Urothelium cell line (cell line): ENCODE measurements around the gene ALAS2.
"Not testable (repeated sequence)": the region's sequence is repeated elsewhere in the genome, so short reads cannot be mapped to it uniquely, and the experiment has no call there.

Experiments
- DNase-seq: peaks from one replicate; pipeline ENCODE4 v3.0.0; 2011; ENCODE audit warnings: low spot score, mixed read lengths
- FAIRE-seq: peaks from 2 replicates; lab custom pipeline; 2011; peaks lifted over from hg19 to GRCh38; lab: Jason Lieb, UNC

Gene ALAS2, protein sequence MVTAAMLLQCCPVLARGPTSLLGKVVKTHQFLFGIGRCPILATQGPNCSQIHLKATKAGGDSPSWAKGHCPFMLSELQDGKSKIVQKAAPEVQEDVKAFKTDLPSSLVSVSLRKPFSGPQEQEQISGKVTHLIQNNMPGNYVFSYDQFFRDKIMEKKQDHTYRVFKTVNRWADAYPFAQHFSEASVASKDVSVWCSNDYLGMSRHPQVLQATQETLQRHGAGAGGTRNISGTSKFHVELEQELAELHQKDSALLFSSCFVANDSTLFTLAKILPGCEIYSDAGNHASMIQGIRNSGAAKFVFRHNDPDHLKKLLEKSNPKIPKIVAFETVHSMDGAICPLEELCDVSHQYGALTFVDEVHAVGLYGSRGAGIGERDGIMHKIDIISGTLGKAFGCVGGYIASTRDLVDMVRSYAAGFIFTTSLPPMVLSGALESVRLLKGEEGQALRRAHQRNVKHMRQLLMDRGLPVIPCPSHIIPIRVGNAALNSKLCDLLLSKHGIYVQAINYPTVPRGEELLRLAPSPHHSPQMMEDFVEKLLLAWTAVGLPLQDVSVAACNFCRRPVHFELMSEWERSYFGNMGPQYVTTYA

DNA sequence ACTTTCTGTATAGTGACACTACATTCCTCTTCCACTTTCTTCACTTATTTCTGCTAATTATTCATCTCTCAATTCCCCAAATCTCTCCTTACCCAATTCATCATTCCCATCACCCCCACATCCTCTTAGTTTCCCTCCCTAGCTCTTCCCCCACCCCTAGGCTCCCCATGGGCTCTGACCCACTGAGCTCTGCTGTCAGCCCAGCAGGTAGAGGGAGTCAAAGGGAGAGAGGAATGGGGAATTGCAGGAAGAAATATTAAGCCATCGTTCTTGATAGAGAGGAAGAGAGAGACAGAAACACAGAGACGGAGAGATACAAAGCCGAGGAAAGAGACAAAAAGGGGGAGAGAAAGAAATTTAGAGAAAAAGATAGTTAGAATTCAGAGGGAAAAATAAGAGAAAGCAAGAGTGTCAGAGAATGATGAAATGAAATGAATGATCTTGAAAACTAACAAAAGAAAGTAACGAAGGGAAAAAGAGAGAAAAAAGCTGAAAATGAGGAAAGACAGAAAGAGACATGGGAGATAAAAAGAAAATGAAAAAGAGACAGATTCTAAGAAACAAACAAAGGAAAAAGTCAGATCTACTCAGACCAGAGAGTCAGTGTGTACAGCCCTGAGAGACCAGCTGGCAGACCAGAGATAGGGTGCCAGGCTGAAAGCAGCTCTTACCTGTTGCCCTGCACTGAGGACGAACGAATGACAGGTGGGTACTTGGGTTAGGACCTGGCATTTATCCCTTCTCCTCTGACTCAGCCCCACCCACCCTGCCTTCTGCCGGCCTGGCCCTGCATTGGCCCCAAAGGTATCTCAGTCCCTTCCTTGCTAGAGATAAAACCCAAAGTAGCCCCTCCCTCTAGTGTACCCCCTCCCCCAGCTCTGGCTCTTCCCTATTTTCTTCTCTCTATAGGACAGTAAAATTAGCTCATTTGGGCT, at the start of gene ALAS2:
ALAS2 (minus strand) TSS at position 707 of the 935 bp plus-strand sequence. CDS start 4,977 bp downstream, outside the sequence.
- DNase-seq: no peak
- no peak for FAIRE-seq

DNA sequence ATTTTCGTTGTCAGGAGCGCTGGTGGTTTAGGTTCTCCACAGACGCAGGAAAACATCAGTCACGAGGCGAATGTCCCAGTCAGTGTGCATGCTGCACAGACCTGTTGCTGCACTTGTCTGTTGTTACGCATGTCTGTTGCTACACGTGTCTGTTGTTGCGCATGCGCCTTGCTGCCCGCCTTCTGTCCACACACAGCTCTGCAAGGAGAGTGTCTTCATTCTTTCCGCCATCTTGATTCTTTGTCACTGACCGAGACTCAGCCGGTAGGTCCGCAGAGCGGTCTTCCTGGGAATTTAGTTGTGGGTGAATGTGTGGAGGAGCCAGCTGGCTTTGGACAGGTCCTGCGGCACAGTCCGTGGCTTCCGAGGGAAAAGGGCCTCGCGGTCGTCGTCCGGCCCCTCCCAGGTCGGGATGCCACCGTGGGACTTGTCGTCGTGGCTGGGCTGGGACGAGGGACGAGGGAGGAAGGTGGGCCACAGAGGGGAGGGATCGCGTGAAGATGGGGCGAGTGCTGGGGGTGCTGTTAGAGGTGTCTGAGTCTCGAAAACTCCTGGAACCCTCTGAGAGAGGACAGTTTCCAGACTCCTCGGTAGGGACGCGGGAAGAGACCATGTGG, 44.2 kb upstream of the ALAS2 start, which contains the start of gene PAGE2B:
PAGE2B (plus strand) TSS at position 180 of the 617 bp plus-strand sequence. CDS start 1,012 bp downstream, outside the sequence.
- DNase-seq (peak; percentile 62), FAIRE-seq (peak; percentile 72)

DNA sequence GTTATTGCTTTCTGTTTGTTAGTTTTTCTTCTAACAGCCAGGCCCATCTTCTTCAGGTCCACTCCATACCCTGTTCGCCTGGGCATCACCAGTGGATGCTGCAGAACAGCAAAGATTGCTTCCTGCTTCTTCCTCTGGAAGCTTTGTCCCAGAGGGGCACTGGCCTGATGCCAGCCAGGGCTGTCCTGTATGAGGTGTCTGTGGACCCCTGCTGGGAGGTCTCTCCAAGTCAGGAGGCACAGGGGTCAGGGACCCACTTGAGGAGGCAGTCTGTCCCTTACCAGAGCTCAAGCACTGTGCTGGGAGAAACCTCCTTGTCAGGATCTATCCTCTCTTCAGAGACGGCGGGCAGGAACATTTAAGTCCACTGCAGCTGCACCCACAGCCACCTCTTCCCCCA, 41.5 kb upstream of the ALAS2 start:
- FAIRE-seq: no peak

DNA sequence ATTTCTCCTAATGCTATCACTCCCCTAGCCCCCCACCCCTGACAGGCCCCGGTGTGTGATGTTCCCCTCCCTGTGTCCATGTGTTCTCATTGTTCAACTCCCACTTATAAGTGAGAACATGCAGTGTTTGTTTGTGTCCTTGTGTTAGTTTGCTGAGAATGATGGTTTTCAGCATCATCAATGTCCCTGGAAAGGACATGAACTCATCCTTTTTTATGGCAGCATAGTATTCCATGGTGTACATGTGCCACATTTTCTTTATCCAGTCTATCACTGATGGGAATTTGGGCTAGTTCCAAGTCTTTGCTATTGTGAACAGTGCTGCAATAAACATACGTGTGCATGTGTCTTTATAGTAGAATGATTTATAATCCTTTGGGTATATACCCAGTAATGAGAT, 36.4 kb upstream of the ALAS2 start:
- not testable (repeated sequence) for FAIRE-seq, DNase-seq

More for the DNA sequence above, 41.5 kb upstream of the ALAS2 start:
- DNase-seq: no peak

DNA sequence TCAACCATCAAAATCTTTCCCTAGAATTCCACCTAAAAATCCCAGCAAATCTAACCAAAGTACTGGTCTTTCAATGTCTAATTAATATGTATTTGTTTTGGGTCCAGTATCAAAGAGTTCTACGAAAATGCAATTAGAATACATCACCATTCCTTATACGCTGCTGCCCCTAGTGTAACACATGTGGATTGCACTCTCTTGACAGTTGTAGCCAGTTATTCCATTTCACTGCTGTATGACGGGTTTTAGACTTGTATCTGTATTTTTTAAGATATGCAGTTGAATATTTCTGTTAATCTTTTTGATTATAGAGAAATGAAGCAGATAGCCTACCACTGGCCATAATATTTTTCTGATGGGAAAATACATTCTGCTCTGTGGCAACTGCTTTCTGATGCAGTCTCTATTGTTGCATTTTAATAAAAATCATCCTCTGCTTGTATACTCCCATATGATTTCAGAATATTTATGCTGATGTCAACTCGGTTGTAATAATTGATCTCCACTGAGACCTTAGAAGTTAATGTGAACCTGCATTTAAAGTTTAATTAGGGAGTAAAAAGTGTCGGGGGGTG, 27.0 kb upstream of the ALAS2 start:
- FAIRE-seq: no peak
- DNase-seq: peak; percentile 17

DNA sequence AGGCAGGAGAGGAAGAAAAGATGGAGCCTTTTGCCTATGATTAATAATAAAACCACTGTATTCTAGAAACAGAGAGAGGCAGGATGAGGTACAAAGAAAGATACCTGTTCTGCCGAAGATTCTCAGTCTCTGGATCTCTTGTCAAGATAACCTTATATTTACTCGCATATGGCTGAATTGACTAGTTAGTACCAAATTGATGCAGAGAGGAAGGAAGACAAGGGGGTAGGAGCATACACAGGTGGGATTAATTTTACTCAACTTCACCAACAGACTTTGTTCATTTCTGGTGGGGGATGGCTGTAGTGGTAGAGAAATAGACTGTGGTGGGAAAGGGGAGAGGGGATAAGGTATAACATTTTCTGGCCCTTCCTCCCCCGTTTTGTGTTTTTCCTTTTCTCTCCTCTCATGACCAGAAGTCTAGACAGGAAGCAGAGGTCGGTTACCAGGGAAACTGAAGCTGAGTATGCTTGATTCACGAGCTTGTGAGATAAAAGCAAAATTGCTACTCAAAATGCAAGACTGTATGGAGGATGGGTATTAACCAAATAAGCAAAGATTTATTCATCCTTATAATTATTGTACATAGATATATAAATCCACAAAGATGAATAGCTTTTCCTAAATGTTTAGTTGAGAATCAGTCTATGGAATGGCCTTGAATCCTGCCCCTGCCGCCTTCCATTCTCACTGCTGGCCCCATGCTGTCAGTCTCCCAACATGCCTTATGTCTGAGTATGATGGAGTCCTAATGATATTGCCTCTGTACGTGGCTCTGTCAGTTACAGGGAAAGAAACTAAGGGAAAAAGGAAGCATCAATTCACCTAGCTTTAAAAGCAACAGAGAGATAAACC, 26.3 kb upstream of the ALAS2 start:
- DNase-seq (no peak), FAIRE-seq (no peak)

DNA sequence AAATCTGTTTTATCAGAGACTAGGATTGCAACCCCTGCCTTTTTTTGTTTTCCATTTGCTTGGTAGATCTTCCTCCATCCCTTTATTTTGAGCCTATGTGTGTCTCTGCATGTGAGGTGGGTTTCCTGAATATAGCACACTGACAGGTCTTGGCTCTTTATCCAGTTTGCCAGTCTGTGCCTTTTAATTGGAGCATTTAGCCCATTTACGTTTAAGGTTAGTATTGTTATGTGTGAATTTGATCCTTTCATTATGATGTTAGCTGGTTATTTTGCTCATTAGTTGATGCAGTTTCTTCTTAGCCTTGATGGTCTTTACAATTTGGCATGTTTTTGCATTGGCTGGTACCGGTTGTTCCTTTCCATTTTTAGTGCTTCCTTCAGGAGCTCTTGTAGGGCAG, 19.8 kb upstream of the ALAS2 start:
- DNase-seq, FAIRE-seq: not testable (repeated sequence)

DNA sequence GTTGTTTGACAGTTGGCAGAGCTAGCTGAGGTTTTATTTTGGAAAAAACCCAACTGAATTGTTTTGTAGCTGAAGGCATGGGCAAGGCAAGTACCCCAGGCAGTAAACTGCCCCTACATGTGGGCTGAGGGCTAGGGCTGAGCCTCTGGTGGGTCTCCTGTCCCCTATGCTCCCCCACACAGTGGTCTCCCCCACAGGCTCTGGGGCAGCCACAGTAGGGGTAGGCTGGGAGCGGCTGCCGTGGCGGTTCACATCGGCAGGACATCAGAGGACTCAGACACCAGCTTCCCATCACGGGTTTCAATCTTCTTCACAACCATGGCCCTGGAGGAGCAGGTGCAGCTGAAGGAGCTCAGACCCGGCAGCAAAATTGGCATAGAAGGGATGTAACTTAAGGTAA, 10.7 kb upstream of the ALAS2 start:
- no peak for FAIRE-seq
- DNase-seq: no peak

DNA sequence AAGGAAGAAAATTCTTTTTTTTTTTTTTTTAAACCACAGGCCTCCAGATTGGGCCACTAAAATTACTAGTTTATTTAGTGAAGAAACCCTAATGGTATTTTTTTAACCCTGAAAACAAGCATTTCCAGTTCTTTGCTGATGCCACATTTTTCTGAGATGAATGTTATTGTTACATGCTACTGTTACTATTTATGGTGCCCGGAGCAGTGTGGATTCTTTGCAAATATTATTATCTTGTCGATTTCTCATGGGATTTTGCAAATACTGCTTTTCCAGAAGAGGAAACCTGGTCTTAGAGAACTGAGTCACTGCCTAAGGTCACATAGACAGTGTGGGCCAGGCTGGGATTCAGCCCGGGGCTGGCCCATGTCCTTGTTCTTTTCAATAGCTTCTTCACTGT, 8.7 kb upstream of the ALAS2 start:
- DNase-seq (no peak), FAIRE-seq (no peak)

DNA sequence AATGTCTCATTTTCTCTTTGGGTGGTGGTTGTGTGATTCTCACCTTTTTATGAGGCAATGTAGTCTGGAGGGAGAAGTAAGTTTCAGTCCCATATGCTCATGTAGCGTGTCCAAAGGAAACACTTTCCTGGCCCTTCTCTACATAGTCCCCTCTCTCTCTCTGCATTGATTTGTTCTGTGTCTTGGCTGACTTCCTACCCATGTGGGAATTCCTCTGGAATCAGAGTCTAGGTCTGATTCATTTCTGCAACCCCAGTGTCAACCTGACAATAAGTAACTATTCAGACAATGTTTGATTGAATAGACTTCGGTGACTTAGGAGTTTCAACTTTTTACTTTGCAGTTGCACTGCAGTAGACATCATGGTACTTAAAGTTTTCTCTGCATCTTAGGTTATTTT, 2.7 kb upstream of the ALAS2 start:
- no peak for FAIRE-seq
- DNase-seq: no peak

DNA sequence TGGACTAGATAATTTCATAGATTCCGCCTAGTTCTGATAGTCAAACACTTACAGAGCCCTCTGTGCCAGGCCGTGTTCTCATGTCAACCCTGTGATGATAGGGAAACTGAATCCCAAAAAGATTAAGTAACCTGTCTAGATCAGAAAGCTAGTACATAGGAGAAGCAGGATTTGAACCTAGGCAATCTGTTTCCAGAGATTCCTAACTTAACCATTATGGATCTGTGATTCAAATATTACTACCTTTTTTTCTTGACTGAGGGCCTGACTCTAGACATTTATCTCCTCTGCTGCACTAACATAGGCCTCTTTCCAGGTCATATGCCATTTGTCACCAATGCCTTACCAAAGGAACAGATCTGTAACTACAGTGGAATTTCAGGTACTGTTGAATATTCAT, 1.5 kb downstream of the ALAS2 start:
- no peak for DNase-seq
- FAIRE-seq: no peak

DNA sequence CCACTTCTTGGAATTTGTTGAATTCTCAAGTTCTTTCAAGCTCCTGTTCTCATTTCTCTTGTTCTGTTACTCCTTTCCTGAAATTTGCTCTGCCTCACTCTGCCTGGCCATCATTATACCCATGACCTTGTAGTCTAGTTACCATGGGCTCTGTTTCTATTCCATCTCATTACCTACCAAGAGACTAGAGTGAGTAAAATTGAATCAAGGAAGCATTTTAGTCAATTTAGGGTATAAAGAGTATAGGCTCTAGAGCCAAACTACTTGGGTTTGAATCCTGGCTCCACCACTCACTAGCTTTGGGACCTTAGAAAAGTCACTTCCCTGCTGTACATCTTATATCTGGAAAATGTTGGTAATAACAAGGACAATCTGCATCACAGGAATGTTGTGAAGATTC, 2.2 kb downstream of the ALAS2 start:
- FAIRE-seq (no peak), DNase-seq (no peak)

DNA sequence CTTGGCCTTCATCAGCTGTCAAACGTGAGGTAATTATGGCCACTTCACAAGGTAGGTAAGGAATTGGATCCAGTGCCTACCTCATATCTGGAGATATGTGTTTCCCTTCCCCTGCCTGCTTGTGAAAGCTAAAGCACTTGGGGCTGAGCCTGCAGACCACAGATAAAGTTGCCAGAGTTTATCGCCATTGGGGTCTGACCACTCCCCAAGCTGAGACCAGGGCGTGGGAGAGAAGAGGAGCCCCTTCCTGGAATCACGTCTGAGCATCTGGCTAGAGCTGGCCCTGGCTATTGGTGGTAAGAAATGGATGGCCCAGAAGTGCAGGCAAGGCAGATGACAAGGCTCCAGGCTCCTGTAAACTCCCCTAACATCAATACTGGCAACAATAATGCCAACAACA, 2.7 kb downstream of the ALAS2 start:
- FAIRE-seq: no peak

DNA sequence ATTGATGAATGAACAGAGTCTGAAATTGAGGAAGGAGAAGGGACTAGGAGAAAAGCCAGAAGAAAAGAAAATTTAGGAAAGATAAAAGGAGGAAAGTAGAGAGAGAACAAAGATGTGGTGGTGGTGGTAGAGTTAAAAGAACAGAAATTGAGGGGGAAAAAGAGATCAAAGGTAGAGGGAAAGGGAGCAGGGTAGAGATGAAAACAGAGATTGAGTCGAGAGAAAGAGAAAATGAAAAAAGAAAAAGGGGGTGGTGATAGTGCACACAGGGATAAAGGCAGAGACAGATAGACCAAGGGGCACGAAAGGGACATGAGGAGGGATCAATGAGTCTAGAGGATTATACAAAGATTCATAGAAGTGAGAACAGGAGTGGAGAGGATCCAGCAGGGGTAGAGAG, 3.9 kb downstream of the ALAS2 start:
- no peak for DNase-seq
- FAIRE-seq: no peak

More for the DNA sequence above, 2.7 kb downstream of the ALAS2 start:
- DNase-seq: no peak

DNA sequence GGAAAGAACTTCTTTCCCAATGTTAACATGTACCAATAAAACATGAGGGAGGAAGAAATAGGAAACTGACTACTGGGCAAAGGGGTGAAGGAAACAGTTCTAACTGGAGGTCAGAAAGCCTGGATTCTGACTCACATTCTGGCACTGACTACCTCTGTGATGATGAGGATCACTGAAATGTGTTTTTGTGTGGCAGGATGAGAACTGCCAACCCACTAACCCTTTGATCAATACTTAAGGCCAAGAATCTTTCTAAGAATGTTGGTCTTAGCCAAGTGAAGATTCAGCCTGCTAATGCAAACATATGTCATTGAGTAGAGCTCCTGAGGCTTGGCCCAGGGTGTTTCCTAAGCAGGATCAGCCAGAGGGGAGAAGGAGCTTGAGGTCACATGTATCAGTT, 4.6 kb downstream of the ALAS2 start:
- no peak for DNase-seq
- no peak for FAIRE-seq

DNA sequence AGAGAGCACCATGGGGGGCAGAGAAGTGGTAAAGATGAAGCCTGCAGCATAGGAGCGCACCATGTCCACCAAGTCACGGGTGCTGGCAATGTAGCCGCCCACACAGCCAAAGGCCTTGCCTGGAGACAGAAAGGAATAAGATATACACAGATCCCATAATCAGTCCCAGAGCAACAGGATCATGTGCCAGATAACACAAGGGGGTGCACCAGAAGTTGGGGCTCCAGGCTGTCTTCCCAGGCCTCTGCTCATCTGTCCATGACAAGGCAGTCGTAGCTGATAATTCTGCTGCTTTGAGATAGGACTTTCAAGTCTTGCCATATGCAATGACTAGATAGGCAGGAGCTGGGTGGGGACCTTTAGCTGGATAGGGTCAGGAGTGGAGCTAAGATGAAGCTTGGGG, 15.9 kb downstream of the ALAS2 start:
- no peak for FAIRE-seq

DNA sequence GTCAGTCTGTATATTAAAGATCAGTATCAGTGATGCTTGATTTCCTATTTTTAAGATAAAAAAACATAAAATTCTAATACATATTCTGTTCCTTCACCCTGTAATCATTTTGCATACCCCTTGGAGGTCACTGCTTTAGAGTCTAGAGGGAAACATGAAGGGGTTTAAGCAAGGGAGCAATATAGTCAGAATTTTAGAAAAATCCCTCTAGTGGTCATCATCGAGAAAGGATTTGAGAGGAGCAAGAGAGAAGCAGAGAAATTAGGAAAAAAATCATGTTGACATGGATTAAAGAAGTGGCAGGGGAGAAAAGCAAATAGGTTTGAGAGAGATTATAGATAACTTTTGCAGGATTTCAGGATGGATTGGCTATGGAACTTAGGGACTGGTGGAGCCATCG, 19.5 kb downstream of the ALAS2 start:
- DNase-seq: no peak
- no peak for FAIRE-seq

More for the DNA sequence above, 15.9 kb downstream of the ALAS2 start:
- no peak for DNase-seq

DNA sequence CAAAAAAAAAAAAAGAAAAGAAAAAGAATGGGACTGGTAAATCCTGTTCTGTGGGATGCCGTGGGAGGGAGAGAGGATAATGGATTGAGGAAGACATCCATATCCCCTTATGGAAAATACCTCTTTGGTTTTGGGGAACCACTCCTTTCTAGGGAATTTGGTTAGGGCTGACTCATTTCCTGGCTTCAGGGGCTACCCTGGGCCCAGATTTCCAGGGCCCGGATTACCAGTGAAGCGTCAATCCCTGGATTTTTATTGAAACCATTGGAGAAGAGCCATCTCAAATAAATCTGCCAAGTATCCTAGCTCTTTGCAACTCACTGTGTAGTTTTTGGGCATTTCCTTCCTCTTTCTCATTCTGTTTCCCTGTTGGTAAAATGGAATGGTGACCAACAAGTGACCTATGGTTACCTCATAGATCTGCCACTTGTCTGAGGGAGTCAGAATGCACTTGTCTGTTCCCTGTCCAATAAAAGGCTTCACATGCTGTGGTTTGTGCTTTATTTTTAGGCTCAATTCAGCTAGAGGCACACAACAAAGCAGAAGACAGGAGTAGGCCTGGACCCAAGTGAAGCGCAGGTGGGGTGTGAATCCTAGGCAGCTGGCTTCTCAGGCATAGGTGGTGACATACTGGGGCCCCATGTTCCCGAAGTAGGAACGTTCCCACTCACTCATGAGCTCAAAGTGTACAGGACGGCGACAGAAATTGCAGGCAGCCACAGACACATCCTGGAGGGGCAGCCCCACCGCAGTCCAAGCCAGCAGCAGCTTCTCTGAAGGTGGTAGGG, 22.0 kb downstream of the ALAS2 start:
- FAIRE-seq: no peak
- peak; percentile 14 for DNase-seq

DNA sequence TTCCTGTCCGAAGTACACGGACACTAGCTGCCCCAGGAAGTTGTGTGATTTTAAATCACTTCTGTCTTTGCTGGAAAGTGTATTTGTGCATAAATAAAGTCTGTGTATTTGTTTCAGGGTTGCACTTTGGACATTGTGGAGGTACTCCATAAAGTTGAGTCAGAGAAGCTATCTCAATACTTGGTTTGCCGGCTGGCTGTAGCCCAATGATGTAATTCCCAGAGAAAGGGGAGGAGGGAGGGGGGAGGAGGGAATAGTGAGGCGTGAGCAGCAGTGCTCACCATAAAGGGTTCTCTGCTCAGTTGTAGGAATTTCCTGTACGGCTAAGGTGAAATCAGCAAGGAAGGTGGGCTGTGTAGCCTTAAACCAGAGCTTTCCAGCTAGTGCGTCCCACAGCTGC, 23.1 kb downstream of the ALAS2 start:
- FAIRE-seq: no peak

More for the DNA sequence above, 23.1 kb downstream of the ALAS2 start:
- peak; percentile 46 for DNase-seq
